Upper lobe of left lung (tissue), 6 donors: ENCODE results near the gene CREBRF. TPM values are rescaled to one million over a fixed set of nuclear protein-coding genes. Genes with fewer than 3 reads are reported as not detected.

Experiments
- small RNA-seq, 4 donors: library from RNA; depleted of rRNA; stranded (forward); fragments of <200 nt; gene quantifications; one replicate each; pipeline ENCODE3, GENCODE V24; 2016
- total RNA-seq, 6 donors: library from RNA; depleted of rRNA in 4 of 6; stranded (reverse); fragments of >200 nt in 4 of 6; gene quantifications; one replicate each; pipeline versions ENCODE4 v1.1.0 to v1.2.1, GENCODE V29; 2016 to 2021
- donor health status: DM: no; HTN: no; CAD: no; lungs with moderate emphysema.
- donor health status: DM: no; HTN: yes; CAD: no; lungs with severe emphysema.

The CREBRF gene
- total RNA-seq, 6 donors from 2014 or later: 22.0 to 65.0 (median 38.0) TPM

Small RNAs within 50 kb of the gene (small RNA-seq; reads per million reads assigned to genes)
- gene RF00019 (0 reads per million in 4 donors), gene SNORA74B (8.4 to 24.1 (median 20.1) reads per million in 4 donors)

Other genes starting within 250 kb of the CREBRF start
- 100 to 1,000 TPM; 158 to 225 (median 173) TPM for gene ERGIC1, start 222.1 kb upstream of the CREBRF start, total RNA-seq
- 10 to 100 TPM; 10.5 to 31.0 (median 23.9) TPM for gene RPL26L1, start 96.9 kb upstream of the CREBRF start, total RNA-seq
- 100 to 1,000 TPM in 4 of 6 donors, 10 to 100 TPM in 2; 58.7 to 317 (median 198) TPM for gene ATP6V0E1, start 72.6 kb upstream of the CREBRF start, total RNA-seq
- gene BNIP1, start 88.2 kb downstream of the CREBRF start, total RNA-seq: 10 to 100 TPM in 3 of 6 donors, 1 to 10 TPM in 3; 2.1 to 12.5 (median 10.6) TPM
- not detected for gene NKX2-5, start 178.9 kb downstream of the CREBRF start, total RNA-seq